WTC11 (cell line): ENCODE data around the gene RNF121. TPM values are rescaled to one million over a fixed set of nuclear protein-coding genes. Genes with fewer than 3 reads are reported as not detected.

Experiments used
- ATAC-seq: fragments of 200-7000 bp; cut with Tn5 transposase; 2 replicates; pipeline ENCODE4 v1.10.0; 2021; ENCODE audit warnings: mild to moderate bottlenecking, moderate library complexity
- CTCF ChIA-PET: fragments of 300-600 bp; sonication (Branson Sonifier 250); formaldehyde crosslinking; loops from one replicate; lab custom pipeline; 2021; ENCODE audit warnings: antibody characterized with exemption; lab: Charles Lee
- POLR2A ChIA-PET: fragments of 350-600 bp; sonication (Branson Sonifier 250); formaldehyde crosslinking; loops from one replicate; lab custom pipeline; 2021; ENCODE audit warnings: antibody characterized with exemption; lab: Charles Lee
- DNase-seq: peaks from one replicate; pipeline ENCODE4 v3.0.0; 2021; ENCODE audit warnings: low spot score
- H3K27ac Mint-ChIP-seq: 2 replicates; pipeline ENCODE4 v1.8.0; 2021; ENCODE audit warnings: mixed read lengths
- H3K27me3 Mint-ChIP-seq: 2 replicates; pipeline ENCODE4 v1.8.0; 2021; ENCODE audit warnings: low read depth, mild to moderate bottlenecking, moderate library complexity, mixed read lengths
- H3K36me3 Mint-ChIP-seq: 2 replicates; pipeline ENCODE4 v1.8.0; 2021; ENCODE audit warnings: mixed read lengths
- H3K4me1 Mint-ChIP-seq: 2 replicates; pipeline ENCODE4 v1.8.0; 2022; ENCODE audit warnings: mixed read lengths
- H3K4me3 Mint-ChIP-seq: 2 replicates; pipeline ENCODE4 v1.8.0; 2021; ENCODE audit warnings: mild to moderate bottlenecking, moderate library complexity, mixed read lengths
- H3K9me3 Mint-ChIP-seq: 2 replicates; pipeline ENCODE4 v1.8.0; 2021; ENCODE audit warnings: mixed read lengths
- AR ChIP-seq: fragments of 250-450 bp; sonication (Bioruptor Pico); IDR thresholded peaks from 2 replicates; pipeline ENCODE4 v1.9.0; 2021; ENCODE audit warnings: mild to moderate bottlenecking
- ATF1 ChIP-seq: sonication (generic); formaldehyde crosslinking; IDR thresholded peaks from 2 replicates; pipeline ENCODE4 v1.8.1; 2023; ENCODE audit warnings: mild to moderate bottlenecking, moderate library complexity, missing genetic modification reagents
- ATF3 ChIP-seq: sonication (generic); formaldehyde crosslinking; conservative IDR thresholded peaks from 2 replicates; pipeline ENCODE4 v1.8.1; 2022; ENCODE audit warnings: mild to moderate bottlenecking, missing genetic modification reagents
- CBFB ChIP-seq: sonication (generic); formaldehyde crosslinking; IDR thresholded peaks from 2 replicates; pipeline ENCODE4 v1.8.1; 2022; ENCODE audit warnings: mild to moderate bottlenecking, low read depth, missing genetic modification reagents
- CREM ChIP-seq: sonication (generic); formaldehyde crosslinking; IDR thresholded peaks from 2 replicates; pipeline ENCODE4 v1.8.1; 2022; ENCODE audit warnings: mild to moderate bottlenecking, missing genetic modification reagents, moderate library complexity
- FOXK1 ChIP-seq: sonication (generic); formaldehyde crosslinking; IDR thresholded peaks from 2 replicates; pipeline ENCODE4 v1.8.0; 2022; ENCODE audit warnings: mild to moderate bottlenecking, moderate library complexity, missing genetic modification reagents
- KAT7 ChIP-seq: sonication (generic); formaldehyde crosslinking; IDR thresholded peaks from 2 replicates; pipeline ENCODE4 v1.8.1; 2023; ENCODE audit warnings: missing genetic modification reagents, mild to moderate bottlenecking, borderline replicate concordance
- NFYB ChIP-seq: sonication (generic); formaldehyde crosslinking; conservative IDR thresholded peaks from 2 replicates; pipeline ENCODE4 v1.8.0; 2022; ENCODE audit warnings: low read depth, missing genetic modification reagents
- TEAD4 ChIP-seq: sonication (generic); formaldehyde crosslinking; IDR thresholded peaks from 2 replicates; pipeline ENCODE4 v1.8.0; 2022; ENCODE audit warnings: mild to moderate bottlenecking, missing genetic modification reagents
- TP53 ChIP-seq: sonication (generic); formaldehyde crosslinking; IDR thresholded peaks from 2 replicates; pipeline ENCODE4 v1.8.1; 2023; ENCODE audit warnings: mild to moderate bottlenecking, missing genetic modification reagents
- ZMAT4 ChIP-seq: fragments of 250-450 bp; sonication (Bioruptor Pico); IDR thresholded peaks from 2 replicates; pipeline ENCODE4 v1.9.0; 2021; ENCODE audit warnings: mild to moderate bottlenecking
- ZNF138 ChIP-seq: sonication (generic); formaldehyde crosslinking; conservative IDR thresholded peaks from 2 replicates; pipeline ENCODE4 v1.8.1; 2022; ENCODE audit warnings: mild to moderate bottlenecking, moderate library complexity, missing genetic modification reagents
- ZNF263 ChIP-seq: sonication (generic); formaldehyde crosslinking; IDR thresholded peaks from 2 replicates; pipeline ENCODE4 v1.8.1; 2022; ENCODE audit warnings: low read depth, mild to moderate bottlenecking, moderate library complexity, missing genetic modification reagents
- ZNF281 ChIP-seq: sonication (generic); formaldehyde crosslinking; IDR thresholded peaks from 2 replicates; pipeline ENCODE4 v1.8.0; 2023; ENCODE audit warnings: mild to moderate bottlenecking, missing genetic modification reagents
- ZNF416 ChIP-seq: fragments of 250-450 bp; sonication (Bioruptor Pico); IDR thresholded peaks from 2 replicates; pipeline ENCODE4 v1.9.0; 2021; ENCODE audit warnings: mild to moderate bottlenecking, inconsistent platforms
- total RNA-seq: library from RNA; stranded (reverse); gene quantifications from 3 replicates; pipeline ENCODE4 v1.2.3, GENCODE V29; 2021
- TF ChIP-seq, protein P1 (sequence below): sonication (generic); formaldehyde crosslinking; IDR thresholded peaks from 2 replicates; pipeline ENCODE4 v1.8.1; 2023; ENCODE audit warnings: mild to moderate bottlenecking, missing genetic modification reagents, borderline replicate concordance

The RNF121 gene
- total RNA-seq, 1 experiment from 2014 or later: 40.2 TPM

GRCh38 chr11:71997594-71997993 lies 68.7 kb downstream of the RNF121 start (continued):
- TF ChIP-seq AR (CRISPR knock-in tag): no peak
- TF ChIP-seq ZNF138 (CRISPR knock-in tag): no peak
- no peak for TF ChIP-seq ATF3 (CRISPR knock-in tag)
- TF ChIP-seq ZMAT4 (CRISPR knock-in tag): no peak
- no peak for TF ChIP-seq ATF1 (CRISPR knock-in tag)
- TF ChIP-seq TP53: no peak
- TF ChIP-seq NFYB (CRISPR knock-in tag): no peak
- TF ChIP-seq, protein P1, sequence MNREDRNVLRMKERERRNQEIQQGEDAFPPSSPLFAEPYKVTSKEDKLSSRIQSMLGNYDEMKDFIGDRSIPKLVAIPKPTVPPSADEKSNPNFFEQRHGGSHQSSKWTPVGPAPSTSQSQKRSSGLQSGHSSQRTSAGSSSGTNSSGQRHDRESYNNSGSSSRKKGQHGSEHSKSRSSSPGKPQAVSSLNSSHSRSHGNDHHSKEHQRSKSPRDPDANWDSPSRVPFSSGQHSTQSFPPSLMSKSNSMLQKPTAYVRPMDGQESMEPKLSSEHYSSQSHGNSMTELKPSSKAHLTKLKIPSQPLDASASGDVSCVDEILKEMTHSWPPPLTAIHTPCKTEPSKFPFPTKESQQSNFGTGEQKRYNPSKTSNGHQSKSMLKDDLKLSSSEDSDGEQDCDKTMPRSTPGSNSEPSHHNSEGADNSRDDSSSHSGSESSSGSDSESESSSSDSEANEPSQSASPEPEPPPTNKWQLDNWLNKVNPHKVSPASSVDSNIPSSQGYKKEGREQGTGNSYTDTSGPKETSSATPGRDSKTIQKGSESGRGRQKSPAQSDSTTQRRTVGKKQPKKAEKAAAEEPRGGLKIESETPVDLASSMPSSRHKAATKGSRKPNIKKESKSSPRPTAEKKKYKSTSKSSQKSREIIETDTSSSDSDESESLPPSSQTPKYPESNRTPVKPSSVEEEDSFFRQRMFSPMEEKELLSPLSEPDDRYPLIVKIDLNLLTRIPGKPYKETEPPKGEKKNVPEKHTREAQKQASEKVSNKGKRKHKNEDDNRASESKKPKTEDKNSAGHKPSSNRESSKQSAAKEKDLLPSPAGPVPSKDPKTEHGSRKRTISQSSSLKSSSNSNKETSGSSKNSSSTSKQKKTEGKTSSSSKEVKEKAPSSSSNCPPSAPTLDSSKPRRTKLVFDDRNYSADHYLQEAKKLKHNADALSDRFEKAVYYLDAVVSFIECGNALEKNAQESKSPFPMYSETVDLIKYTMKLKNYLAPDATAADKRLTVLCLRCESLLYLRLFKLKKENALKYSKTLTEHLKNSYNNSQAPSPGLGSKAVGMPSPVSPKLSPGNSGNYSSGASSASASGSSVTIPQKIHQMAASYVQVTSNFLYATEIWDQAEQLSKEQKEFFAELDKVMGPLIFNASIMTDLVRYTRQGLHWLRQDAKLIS (CRISPR knock-in tag): no peak
- TF ChIP-seq CBFB: no peak

DNA sequence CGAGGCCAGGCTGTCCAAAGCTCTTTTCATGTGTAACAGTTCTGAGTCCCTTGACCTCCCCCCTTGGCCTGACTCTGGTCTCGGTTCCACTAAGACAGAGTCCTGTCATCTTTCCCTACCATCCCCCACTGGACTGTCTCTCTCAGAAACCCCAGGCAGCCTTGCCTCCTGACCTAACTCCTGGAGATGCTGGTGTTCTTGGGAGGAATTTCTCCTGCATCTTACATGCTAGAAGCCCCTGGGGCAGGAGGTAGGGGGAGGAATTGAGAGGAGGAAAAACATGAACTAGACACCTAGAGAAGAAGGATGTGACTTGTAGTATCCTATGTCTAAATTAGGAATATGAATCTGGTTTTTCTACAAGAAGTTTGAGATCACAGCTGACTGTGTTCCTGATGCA lies 69.2 kb downstream of the RNF121 start:
- Mint-ChIP-seq H3K36me3 (peaks cover 23% of the 10 kb centered on the region), H3K27ac (no peak overlapping the region), H3K9me3 (no peaks in the 10 kb centered on the region), H3K4me3 (no peak overlapping the region), H3K4me1 (no peaks in the 10 kb centered on the region), H3K27me3 (no peaks in the 10 kb centered on the region)
- ATAC-seq (no peak), DNase-seq (no peak)
- ChIA-PET CTCF (interaction anchor here (1.5 to 3.2 kb wide), 2 partner anchors 20 to 27 kb away, joined by 4 to 13 read pairs; no protein-coding TSS in a partner anchor), POLR2A (no interaction called here)
- no peak for TF ChIP-seq TEAD4 (CRISPR knock-in tag)
- no peak for TF ChIP-seq KAT7
- no peak for TF ChIP-seq ZNF416 (CRISPR knock-in tag)
- no peak for TF ChIP-seq ZNF281 (CRISPR knock-in tag)
- no peak for TF ChIP-seq ATF1 (CRISPR knock-in tag)
- no peak for TF ChIP-seq ZNF263 (CRISPR knock-in tag)
- TF ChIP-seq FOXK1: no peak
- TF ChIP-seq CREM (CRISPR knock-in tag): no peak
